CMK (cell line): Measurements from ENCODE around the gene ZNF423.

ENCODE experiments used
- DNase-seq: peaks from one replicate; pipeline ENCODE4 v3.0.0-alpha.2; 2010; ENCODE audit warnings: low read depth

The ZNF423 gene

DNA sequence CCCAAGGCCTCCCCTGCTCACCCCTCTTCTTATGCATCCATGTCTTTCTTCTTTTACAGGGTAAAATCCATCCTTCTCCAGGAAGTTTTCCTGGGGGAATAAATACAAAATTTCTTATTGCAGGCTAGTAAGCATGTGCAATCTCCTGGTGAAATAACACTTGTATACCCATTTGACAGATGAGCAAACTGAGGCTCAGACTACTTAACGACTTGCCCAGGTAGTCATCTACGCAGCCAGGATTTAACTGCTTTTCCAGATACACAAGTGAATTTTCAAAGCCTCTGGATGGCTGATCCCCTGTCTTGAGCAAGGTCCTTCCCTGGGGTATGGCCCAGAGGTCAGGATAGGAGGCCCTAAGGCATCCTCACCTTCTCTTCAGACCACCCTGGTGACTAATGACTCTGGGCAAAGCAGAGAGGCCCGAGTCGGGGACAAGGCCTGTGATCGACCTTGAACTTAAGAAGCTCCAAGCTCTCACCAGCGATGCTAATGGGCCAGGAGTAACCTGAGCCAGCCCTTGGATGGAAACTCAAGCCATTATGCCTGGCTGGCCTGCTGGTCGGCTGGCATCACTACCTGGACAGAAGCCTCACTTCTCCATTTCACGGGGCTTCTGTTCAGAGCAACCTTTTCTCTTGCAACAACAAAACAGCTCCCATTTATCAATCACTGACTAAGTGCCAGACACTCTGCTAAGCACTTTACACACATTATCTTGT, 33.1 kb downstream of the ZNF423 start:
- no peak for DNase-seq

DNA sequence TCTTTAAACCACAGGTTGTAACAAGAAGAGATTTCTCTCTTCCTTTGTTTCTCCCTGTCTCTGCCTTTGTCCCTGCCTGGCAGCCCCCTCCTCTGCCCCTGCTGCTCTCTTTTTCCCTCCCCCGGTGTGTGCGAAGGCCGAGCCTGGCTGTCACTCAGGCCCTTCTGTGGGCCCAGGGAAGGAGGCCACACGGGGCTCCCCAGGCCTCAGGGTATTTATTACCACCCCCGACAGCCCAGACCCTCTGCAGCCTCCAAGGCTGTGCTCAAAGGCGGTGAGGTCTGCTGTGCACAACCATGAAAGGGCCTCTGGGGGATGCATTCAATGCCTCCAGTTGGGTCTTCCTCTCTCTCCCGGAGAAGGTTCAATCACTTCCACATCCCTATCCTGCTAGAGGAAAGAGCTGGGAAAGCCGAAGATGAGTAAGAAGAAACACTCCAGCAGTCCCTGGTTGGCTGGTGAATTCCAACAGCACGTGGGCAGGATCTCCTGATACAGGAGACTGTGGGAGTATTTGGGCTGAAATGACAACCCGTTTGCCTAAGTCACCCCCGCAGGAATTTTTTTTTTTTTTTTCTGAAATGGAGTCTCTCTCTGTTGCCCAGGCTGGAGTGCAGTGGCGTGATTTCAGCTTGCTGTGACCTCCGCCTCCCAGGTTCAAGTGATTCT, 34.2 kb downstream of the ZNF423 start:
- no peak for DNase-seq

DNA sequence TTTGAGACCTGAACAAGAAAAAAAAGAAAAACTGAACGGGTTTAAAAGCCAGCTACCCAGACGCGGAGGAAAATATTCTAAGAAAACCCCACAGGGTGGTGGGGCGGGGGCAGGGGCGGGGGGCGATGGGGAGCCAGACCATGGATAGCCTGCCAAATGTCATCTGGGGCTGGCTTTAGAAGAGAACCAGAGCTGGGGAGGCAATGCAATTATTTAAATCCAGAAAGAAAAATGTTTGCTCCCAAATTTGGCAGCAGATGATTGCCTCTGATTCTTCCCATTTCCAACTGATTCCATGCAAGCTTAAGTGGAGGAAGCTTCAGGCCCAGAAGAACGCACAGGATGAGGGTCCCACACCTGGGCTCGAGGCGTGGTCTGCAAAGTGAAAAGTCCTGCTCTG, 34.8 kb downstream of the ZNF423 start:
- no peak for DNase-seq

DNA sequence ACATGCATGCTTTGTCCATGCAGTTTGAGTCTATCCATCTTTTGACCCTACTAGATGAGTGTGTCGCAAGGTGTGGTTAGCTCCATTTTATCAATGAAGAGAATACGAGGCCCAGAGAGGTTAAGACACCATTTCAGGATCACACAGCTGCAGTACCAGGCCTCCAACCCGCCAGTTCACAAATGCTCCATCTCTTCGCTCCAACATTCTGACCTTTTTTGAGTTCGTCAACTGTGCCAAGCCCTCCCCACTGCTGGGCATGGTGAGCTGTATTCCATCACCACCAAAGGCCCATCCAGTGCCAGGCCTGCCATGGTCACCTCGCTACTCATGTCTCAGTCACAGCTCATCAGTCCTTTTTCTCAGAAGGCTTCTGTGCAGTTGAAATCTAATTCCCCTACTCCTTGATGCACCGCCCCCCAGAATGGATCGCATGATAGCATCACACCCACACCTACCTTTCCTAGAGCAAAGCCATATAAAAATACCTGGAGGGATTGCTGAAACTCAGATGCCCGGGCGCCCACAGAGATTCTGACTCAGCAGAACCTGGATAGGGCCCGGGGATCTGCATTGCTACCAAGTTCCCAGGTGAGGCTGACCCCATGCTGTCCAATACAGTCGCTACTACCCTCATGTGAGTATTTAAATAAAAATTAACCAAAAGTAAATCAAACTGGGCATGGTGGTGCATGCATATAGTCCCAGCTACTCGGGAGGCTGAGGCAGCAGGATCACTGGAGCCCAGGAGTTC, 38.0 kb downstream of the ZNF423 start:
- DNase-seq: no peak

DNA sequence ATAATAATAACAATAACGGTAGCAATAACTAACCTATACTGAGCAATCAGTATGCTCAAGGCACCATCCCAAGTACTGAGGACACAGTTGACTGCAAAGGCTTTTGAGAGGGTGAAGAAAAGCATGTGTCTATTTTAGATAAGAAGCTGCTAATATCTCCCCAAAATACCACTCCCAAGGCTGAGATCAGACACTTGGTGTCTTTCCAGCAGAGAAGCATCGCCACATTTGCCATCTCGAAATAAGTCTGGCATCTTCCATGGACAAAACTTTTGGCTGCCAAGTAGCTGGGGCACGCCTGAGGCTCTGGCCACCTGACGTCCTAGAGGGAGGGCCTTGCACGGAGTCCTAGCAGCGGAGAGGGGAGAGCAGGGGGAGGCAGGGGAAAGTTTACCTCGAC, 39.0 kb downstream of the ZNF423 start:
- DNase-seq: no peak

DNA sequence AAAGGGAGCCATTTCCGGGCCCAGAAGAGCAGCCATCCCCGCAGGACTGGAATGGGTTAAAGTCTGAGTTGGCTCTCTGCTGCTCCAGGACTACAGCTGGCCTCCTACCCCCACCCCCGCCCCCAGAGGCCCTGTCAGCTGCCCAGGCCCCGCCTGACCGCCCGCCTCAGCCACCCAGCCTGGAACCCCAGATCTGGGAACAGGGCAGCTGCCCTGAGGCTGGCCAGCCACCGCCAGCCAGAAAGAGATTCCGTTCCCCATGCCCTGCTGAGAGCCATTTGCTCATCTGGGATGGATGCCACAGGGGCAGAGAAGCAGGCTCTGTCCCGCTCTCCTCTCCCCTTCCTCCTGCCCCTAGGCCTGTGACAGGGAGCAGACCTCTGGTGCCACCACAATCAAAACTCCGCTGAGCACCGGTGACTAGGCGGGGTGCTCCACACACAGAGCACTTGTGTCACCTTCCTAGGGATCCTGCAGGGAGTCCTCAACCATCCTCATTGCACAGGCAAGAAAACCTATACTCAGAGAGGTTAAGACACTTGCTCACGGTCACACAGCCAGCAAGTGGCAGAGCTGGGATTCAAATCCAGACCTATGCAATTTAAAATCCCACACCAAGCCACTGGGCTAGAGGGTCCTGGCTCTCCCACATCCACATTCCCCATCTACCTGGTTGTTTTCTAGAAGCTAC, 44.1 kb downstream of the ZNF423 start:
- no peak for DNase-seq

DNA sequence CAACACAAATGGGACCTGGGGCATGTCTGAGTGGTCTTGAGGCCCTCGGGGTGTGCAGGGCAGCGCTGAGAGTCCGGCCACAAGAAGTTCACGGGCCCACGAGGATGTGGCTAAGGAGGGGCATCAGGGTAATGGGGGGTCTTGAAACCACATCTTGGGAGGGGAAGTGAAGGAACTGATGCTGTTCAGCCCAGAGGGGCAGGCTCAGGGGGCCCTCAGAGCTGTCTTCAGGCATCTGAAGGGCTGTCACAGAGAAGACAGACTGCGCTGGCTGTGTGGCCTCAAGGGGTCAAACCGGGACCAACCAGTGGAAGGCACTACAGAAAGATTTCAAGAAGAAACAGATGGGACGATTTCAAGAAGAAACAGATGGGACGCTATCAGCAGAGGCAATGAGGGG, 45.1 kb downstream of the ZNF423 start:
- no peak for DNase-seq

DNA sequence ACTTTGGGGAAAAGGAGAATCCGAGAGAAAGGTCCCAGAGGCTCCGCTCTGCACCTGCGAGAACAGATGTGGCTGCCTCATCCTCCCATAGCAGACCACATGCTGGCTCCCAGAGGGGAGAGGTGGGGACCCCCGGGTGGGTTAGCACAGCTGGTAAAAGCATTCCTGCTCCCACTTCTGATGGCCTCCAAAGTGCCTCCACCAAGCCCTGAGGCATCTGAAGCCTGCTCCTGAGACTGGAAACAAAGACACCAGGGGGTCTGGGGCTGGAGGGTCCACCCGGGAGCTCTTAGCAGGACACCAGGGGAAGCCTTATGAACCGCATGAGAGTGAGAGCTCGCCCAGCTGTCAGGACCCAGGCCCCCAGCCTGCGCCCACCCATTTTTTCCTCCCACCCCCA, 46.4 kb downstream of the ZNF423 start:
- no peak for DNase-seq

DNA sequence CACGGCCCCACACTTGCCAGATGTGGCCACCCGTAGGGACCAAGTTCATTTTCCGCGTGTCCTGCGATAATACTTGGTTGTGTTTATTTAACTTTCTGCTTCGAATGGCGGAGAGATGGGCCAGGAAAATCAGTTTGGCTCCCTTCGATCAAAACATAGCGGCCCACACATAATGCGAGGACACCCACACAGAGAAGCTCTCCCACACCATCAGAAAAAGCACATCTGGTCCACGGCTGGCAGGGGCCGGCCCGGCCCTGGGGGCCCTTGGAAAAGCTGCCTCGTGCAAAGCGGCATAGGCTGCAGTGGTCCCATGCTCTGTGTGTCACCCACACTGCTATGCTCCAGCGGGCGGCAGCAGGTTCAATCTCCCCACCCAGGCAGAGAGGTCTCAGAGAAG, 46.9 kb downstream of the ZNF423 start:
- no peak for DNase-seq

DNA sequence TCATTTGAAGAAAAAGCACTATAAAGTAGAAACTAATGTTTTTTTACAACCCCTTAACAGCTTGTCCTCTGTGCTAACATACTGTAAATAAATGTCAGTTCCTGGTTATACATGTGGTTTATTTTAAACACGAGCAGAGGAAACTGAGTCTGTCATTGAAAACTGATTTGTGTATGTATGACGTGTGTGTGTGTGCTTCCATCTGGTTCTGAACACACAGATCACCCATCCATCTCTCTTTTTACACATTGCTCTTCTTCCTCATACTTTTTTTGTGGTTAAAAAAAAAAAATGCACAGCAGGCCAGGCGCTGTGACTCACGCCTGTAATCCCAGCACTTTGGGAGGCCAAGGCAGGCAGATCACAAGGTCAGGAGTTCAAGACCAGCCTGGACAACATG, 49.5 kb downstream of the ZNF423 start:
- no peak for DNase-seq

DNA sequence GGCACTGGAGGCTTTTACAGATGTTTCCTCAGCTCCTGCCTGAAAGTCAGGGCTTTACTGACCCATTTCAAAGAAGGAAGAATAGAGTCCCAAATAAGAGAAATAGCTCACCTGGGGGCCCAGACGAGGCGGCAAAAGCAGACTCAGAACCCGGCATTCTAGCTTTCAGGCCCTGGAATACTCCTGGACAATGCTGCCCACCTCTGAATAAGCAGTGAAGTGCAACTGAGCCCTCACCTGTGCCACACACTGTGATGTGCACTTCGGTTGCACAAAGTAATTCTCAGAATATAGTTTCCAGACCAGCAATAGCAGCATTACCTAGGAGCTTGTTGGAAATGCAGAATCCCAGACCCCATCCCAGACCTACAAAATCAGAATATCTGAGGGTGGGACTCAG, 54.6 kb downstream of the ZNF423 start:
- DNase-seq: no peak

DNA sequence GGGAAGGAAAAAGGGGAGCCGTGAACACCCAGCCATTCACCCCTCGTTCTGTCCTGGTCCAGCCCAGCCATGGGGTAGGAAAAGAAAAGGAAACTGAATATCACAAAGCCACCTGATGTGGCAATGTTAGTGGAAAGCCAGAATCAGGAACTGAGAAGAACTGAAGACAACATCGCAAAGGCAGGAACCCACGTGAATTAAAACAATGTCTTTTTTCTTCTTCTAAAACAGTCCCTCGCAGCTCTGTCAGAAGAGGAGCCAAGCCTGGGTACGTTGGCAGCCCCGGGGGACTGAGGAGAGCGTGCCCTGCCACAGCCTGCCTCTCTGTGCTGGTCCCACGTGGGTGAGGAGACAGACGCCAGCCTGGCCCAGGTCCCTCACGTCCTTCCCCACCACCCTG, 55.0 kb downstream of the ZNF423 start:
- no peak for DNase-seq

DNA sequence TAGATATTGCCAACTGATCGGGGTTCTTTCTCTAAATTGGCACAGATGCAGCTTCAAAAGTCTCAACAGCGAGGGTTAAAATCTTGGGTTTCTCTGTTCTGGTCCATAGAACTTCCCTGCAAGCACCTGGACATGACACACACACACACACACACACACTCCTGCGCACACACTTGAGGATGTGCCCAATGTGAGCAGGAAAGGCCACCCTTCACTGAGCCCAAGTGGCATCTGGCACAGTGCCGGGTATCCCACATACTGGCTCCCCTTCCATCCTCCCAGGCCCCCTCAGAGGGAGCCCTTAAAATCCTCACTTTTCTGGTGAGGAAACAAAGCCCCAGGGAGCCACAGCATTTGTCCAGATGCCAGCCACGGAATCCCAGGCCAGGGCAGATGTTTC, 55.5 kb downstream of the ZNF423 start:
- no peak for DNase-seq

DNA sequence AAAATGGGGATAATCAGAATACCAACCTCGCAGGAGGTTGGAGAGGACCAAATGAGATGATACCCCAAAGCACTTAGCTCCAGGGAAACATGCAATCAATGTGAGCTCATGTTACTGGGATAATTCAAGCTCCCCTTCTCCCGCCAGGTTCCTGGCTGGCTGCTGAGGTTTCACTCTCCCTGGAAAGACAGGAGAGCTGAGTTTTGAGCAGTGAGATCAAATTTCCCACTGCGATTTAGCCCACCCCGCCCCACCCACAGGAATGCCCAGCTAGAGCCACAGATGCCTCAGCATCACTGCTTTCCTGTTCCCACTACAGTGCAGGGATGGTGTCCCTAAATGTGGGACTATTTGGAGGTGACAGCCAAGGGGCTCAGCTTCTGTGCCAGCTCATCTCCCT, 56.7 kb downstream of the ZNF423 start:
- DNase-seq: no peak

DNA sequence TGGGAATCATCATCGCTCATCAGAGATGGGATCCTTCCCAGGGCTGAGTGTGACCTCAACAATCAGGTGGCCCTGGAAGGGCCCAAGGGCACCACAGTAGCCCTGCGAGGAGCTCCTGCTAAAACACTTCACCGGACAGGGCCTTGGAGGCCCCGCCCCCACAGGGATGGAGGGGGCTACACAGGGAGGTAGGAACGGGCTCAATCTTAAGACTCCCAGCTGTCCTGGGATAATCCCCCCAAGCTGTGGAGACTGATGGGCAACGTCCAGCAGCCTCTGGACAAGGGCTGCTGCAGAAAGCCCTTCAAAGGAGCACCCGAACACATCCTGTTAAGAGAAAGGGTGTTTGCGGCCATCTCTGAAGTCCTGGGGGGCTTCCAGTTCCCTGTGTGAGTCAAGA, 60.4 kb downstream of the ZNF423 start:
- no peak for DNase-seq

DNA sequence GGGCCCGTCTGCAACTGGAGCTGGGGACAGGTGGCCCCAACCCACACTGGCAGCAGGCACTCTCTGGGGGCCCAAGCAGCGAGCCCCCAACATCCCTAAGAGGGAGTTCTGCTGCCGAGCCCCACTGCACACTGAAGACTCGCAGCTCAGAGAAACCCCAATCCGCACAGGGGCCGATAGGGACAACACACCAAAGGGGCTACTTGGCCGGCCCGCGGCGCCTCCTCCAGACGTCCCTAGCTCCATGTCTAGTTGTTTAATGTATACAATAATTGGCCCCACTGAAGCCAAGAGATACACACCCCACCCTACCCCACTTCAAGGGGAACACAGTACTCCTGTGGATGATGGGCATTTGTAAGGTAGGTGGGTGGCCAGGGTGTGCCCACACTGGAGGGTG, 62.7 kb downstream of the ZNF423 start:
- DNase-seq: no peak

DNA sequence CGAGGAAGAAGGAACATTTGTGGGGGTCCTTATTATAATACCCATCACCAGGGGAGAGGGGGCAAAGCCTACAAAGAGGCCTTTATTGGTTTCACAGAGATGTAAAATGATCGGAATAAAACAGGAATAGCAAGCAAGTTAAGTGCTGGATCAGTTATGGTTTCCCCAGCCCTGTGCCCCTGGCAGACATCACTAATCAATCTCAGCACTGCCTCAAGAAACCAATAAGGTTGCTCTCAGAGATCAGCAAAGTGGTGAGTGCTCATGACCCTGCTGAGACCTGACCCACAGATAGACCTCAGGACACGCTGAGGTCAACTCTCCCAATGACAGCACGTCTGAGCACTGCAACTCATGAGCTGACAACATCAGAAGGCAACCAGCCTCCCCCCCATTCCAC, 66.3 kb downstream of the ZNF423 start:
- no peak for DNase-seq

DNA sequence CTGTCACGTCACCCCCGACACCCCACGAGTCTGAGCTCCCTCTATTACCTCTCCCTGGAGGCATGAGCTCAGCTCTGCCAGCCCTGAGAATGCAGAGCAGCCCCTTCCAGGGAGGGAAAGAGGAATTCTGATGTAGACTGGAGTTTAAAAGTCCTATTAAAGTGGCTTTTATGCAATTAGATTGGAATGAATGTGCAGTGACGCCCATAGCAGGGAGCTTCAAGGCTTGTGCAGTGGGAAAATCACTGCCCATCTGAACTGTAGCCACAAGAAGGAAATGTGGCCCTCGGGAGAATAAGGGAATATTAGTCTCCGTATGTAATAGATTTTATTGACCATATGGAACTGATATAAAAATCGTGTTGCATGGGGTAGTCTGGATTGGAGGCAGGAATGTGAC, 66.9 kb downstream of the ZNF423 start:
- DNase-seq: no peak

DNA sequence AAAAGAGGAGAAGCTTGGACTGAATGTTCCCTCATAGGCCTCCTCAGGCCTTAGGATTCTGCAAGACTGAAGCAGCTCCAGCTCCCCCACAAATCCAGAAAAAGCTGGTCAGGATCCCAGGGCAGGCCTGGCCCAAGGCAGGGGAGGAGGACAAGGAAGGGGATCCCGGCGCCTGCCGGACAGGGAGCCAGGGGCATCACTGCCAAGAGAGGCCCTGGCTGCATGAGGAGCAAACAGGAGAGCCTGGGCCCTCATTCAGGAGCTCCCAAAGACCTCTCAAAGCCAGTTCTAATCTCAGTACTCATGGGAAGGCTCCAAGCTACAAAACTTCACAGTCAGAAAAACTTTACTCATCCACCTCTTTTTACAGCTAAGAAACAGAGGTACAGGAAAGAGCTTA, 67.3 kb downstream of the ZNF423 start:
- DNase-seq: no peak

DNA sequence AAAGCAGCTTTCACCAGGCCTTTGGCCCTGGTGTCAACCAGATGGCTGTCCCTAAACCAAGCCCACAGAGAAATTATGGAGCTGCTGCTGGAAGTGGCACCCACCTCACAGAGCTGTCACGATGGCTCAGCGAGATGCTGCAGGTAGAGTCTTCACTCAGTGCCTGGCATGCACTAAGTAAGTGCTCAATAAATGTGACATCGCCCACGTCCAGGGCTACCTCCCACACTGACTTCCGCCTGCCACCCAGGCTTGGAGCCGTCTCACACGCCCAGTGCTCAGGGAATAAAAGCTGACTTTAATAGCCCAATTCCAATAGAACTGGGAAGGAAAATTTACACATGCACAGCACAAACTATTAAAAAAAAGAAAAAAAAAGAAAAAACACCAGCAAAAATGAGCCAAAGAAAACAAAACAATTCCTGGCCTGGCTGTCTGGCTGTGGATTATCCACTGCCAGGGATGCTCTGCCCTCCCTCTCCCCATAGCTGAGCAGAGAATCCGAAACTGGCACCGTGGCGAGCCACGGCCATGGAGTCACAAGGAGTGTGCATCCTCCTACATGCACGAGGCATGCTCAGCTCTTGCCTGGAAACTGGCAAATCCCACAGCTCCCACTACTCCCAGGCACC, 68.9 kb downstream of the ZNF423 start:
- no peak for DNase-seq

DNA sequence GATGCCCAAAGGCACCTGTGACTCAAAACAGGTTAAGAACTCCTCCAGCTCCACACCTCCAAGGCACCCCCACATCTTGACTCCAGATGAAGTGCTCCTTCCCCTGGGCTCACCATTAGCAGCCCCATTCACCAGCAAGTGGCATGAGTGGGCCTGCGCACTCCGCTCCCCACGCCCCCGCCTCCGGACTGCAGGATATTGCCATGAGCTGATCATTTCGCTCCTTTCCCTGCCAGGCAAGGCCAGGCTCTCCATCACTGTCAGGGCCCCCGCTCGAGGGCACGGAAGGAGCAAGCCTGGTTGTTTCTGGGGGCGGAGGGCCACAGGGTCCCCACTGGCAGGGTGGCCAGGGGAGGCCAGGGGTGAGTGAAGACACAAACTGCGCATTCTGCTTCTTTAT, 69.9 kb downstream of the ZNF423 start:
- DNase-seq: no peak

DNA sequence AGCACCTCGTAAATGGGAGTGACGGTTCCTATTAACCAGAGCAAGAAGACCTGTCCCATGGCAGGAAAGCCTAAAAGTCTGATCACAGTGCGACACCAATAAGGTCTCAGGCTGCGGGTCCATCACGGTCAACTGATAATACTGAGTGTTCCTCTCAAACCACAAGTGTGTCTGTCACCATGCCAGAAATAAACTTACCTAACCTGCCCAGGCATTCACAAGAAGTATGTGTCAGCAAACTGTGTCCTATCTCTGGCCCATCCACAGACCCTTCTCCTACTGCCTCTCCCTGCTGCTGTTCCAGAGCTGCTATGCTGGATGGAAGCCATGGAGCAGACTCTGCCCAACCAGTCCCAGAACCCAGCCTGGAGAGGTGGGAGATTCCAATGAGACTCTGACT, 73.5 kb downstream of the ZNF423 start:
- DNase-seq: no peak
